Right forelimb (tissue), 1 donor: ENCODE data around the gene SUZ12.
A peak's percentile ranks its signal among the peaks of the same experiment; 100 is the strongest.
"Not testable (repeated sequence)": the region's sequence is repeated elsewhere in the genome, so short reads cannot be mapped to it uniquely, and the experiment has no call there.

ENCODE experiments used
- DNase-seq: peaks from one replicate; pipeline ENCODE4 v3.0.0-alpha.2; 2018

Gene SUZ12

DNA sequence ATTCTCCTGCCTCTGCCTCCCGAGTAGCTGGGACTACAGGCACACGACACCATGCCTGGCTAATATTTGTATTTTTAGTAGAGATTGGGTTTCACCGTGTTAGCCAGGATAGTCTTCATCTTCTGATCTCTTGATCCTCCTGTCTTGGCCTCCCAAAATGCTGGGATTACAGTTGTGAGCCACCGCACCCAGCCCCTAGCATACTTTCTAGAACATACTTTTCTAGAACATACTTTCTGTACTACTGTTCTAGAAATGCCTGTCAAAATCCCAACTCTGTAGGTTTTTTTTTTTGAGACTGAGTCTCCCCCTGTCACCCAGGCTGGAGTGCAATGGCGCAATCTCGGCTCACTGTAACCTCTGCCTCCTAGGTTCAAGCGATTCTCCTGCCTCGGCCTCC, 27.3 kb downstream of the SUZ12 start:
- DNase-seq, result not testable (repeated sequence)

DNA sequence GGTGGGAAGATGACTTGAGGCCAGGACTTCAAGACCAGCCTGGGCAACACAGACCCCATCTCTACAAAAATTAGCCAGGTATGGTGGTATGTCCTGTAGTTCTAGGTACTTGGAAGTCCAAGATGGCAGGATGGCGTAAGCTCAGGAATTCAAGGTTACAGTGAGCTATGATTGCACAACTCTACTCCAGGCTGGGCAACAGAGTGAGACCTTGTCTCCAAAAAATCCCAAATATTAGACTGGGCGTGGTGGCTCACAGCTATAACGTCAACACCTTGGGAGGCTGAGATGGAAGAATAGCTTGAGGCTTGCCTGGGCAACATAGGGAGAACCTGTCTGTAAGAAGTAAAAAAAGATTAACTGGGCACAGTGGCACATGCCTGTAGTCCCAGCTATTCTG, 30.8 kb downstream of the SUZ12 start:
- DNase-seq, result no peak

GRCh38 chr17:31970416-31970815, 33.6 kb downstream of the SUZ12 start:
- DNase-seq, result not testable (repeated sequence)

- DNase-seq, result not testable (repeated sequence)
Measured at GRCh38 chr17:31974269-31975071, 37.7 kb downstream of the SUZ12 start.

DNA sequence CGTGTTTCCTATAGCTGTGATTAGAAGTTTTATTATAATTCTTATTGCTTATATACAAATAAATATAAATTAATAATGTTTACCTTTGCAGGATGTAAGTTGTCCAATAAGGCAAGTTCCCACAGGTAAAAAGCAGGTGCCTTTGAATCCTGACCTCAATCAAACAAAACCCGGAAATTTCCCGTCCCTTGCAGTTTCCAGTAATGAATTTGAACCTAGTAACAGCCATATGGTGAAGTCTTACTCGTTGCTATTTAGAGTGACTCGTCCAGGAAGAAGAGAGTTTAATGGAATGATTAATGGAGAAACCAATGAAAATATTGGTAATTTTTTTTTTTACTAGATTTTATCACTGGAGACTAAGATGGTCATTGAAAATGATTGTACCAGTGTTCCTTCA, 38.6 kb downstream of the SUZ12 start:
- not testable (repeated sequence) for DNase-seq

DNA sequence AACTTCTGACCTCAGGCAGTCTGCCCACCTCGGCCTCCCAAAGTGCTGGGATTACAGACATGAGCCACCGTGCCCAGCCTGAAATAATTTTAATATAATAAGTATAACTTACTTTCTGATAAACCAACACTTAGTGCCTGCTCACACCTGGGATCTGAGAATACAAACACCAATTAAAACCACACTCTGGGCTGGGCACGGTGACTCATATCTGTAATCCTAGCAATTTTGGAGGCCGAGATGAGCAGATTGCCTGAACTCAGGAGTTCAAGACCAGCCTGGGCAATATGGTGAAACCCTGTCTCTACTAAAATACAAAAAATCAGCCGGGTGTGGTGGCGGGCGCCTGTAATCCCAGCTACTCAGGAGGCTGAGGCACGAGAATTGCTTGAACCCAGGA, 55.0 kb downstream of the SUZ12 start:
- not testable (repeated sequence) for DNase-seq

DNA sequence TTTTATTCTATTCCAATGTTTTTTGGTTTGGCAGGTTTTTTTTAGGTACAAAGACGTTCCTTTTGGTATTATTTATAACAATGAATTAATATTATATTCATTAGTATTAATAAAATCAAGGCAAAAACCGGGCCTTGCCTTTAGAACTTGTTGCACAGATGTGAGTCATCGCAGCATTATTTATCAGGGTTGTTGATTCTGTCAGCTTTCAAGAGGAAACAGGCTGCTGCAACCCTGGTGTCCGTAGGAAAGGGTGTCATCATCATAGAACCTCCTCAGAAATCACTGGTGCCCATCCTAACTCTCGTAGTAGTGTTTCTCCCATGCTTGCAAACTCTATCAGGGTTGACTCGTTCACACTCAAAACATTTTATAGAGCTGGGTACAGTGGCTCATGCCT, 60.2 kb downstream of the SUZ12 start:
- DNase-seq, result no peak

DNA sequence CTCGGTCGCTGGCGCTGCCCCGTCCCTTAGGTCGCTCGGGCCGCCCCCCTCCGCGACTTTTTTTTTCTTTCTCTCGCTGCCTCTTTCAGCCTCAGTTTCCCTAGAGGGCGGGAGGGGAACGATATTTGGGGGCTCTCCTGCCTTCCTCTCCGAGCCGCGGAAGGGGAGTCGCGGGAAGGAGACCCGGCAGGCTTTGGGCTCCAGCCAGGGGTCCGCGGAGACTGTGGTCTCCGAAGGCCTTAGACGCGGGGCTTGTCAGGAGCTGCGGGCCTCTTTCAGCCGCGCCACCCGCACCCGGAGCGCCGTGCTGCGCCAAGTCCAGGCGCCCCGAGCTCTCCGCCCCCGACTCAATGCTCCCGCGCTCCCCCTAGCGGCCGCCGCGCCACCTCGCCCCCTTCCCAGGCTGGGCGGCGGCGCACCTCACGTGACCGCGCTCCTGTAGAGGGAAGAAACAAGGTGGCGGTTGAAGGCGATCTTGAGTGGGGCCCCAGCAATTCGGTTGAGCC, 70.2 kb downstream of the SUZ12 start, which contains the start of gene LRRC37B:
LRRC37B (plus strand) TSS at position 427 of the 506 bp plus-strand sequence. CDS start 14,010 bp downstream, outside the sequence.
- DNase-seq, result peak; percentile 94

- DNase-seq, result peak; percentile 63
Measured at GRCh38 chr17:32007463-32008298, 70.9 kb downstream of the SUZ12 start.

DNA sequence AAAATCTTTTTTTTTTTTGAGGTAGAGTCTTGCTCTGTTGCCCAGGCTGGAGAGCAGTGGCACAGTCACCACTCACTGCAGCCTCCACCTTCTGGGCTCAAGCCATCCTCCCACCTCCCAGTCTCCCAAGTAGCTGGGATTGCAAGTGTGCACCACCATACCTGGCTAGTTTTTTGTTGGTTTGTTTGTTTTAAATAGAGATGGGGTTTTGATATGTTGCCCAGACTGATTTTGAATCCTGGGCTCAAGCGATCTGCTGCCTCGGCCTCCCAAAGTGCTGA, 72.4 kb downstream of the SUZ12 start:
- DNase-seq, result no peak

DNA sequence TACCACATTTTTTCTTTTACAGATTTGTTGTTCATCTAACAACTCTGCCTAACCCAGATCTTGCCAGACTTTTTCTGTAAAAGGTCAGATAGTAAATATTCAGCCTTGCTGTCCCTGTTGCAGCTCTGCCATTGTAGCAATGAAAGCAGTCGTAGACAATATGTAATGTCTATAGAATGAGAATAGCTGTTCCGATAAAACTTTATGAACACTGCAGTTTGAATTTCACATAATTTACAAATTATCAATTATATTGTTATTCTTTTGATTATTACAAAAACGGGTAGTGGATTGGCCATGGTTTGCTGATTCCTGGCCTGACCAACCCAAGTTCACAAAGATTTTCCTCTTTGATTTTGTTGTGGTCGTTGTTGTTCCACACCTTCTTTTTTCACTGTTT, 73.3 kb downstream of the SUZ12 start:
- DNase-seq, result no peak

- no peak for DNase-seq
Measured at GRCh38 chr17:32015245-32016013, 78.6 kb downstream of the SUZ12 start.

DNA sequence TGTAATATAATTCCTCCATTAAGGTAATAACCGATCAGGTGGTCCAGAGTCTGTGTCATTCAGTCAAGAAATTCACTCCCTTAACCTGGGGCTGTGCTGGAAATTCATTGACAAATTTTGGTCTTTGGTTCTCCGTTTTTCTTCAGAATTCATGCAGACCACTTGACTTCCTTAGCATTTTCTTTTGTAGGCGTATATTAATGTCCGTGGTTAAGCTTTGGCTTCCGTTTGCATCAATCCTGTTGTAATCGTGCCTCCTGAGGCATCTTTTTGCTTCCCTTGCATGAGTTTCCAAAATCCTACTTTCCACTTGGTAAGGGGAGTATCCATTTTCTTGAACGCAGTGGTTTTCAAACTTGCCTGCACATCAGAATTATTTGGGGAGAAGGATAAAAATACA, 79.4 kb downstream of the SUZ12 start:
- no peak for DNase-seq

GRCh38 chr17:32019228-32019627, 82.4 kb downstream of the SUZ12 start:
- no peak for DNase-seq

DNA sequence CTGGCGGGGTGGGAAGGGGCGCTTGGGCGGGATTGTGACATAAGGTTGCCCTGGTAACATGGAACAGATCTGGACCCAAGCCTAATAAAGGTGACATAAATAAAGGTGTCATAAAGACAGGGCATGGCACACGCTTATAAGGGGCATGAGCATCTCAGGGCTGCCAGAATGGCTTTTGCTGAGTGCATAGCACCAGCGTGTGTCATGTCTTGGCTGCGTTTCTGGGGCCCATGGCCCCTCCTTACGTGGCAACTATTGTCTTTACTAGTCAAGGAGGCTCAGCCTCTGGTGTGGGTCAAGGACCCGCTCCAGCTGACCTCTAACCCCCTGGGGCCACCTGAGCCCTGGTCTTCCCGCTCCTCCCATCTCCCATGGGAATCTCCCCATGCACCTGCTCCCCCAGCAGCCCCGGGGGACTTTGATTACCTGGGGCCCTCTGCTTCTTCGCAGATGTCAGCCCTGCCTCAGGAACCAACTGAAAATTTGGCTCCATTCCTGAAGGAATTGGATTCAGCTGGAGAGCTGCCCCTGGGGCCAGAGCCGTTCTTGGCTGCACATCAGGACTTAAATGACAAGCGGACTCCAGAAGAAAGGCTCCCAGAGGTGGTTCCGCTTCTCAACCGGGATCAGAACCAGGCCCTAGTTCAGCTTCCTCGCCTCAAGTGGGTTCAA, 84.3 kb downstream of the SUZ12 start:
- DNase-seq, result no peak

GRCh38 chr17:32021615-32021955, 84.8 kb downstream of the SUZ12 start:
- no peak for DNase-seq

DNA sequence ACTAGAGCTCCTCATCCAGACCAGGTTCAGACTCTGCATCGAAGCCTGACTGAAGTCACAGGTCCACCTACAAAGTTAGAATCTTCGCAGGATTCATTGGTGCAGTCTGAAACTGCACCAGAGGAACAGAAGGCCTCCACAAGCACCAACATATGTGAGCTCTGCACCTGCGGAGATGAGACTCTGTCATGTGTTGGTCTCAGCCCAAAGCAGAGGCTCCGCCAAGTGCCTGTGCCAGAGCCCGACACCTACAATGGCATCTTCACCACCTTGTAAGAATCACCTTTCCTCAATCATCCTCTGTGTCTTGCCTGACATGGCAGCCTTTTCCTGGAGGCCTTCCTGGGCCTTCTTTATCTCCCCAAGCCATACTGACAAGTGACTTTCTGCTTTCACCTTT, 85.7 kb downstream of the SUZ12 start:
- not testable (repeated sequence) for DNase-seq

DNA sequence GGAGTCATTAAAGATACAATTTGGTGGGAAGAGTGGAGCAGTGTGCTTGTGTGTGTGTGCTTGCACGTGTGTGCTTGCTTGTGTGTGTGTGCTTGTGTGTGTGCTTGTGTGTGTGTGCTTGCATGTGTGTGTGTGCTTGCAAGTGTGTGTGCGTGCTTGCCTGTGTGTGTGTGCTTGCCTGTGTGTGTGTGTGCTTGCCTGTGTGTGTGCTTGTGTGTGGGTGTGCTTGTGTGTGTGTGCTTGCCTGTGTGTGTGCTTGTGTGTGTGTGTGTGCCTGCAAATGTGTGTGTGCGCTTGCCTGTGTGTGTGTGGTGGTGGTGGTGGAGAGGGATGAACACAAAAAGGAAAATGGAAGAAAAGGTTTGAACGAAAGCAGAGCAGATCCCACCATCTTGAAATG, 90.5 kb downstream of the SUZ12 start:
- DNase-seq, result not testable (repeated sequence)

GRCh38 chr17:32033223-32033622, 96.4 kb downstream of the SUZ12 start:
- no peak for DNase-seq

- not testable (repeated sequence) for DNase-seq
Measured at GRCh38 chr17:32033812-32034211, 97.0 kb downstream of the SUZ12 start.

DNA sequence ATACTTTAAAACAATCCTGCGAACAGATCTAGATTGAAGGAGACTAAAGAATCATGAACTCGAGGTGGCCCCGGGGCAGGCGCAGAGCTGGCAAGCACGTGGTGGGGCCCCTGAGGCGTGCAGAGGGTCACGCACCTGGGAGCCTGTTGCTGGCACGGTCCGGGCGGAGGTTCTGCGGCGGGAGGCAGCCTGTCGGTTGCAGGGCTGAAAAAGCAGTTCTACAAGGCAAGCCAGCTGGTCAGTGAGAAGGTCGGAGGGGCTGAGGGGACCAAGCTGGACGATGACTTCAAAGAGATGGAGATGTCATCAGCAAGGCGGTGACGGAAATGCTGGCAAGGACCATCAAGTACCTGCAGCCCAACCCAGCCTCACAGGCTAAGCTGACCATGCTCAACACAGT, 103.4 kb downstream of the SUZ12 start:
- DNase-seq, result not testable (repeated sequence)

DNA sequence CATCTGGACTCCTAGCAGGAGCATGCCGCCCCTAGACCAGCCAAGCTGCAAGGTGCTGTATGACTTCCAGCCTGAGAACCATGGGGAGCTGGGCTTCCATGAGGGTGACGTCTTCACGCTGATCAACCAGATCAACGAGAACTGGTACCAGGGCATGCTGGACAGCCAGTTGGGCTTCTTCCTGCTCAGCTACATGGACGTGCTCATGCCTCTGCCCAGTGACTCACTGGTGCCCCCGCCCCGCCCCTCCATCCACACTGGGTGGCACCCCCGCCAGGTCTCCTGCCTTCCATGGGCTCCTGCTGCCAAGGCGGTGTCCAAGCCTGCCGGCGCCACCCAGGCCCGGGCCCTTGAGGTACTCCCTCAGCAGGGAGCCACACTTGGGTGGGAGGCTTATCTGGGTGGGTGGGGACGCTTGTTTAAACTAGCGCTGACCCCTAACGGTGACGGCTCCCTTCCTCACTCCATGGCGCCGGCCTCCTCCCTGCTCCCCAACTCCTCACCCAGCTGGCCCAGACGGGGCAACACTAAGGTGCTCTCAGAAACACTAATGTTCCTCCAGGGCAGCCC, 104.6 kb downstream of the SUZ12 start:
- not testable (repeated sequence) for DNase-seq
